Heart left ventricle (tissue), 16 donors: ENCODE measurements around the gene CHN2. TPM values are rescaled to one million over a fixed set of nuclear protein-coding genes. Genes with fewer than 3 reads are reported as not detected.
A peak's percentile ranks its signal among the peaks of the same experiment; 100 is the strongest.

Experiments used
- ATAC-seq, 4 donors: fragments of 200-7000 bp; cut with Tn5 transposase; one replicate each; pipeline ENCODE4 v1.9.1; 2020 to 2022; ENCODE audit warnings: moderate library complexity in 4 of 4, mild to moderate bottlenecking in 3 of 4, moderate number of reproducible peaks in 1 of 4
- DNase-seq, 5 donors: peaks; one replicate each; pipeline ENCODE4 v3.0.0-alpha.2; 2020
- H3K27ac ChIP-seq, 12 donors: fragments of 200-600 bp; sonication (generic) in 4 of 12; one replicate each; pipeline versions ENCODE4 v1.5.0 to v1.8.0; 2016 to 2022; ENCODE audit warnings: mild to moderate bottlenecking in 2 of 12
- H3K27me3 ChIP-seq, 9 donors: fragments of 200-600 bp; sonication (generic) in 2 of 9; one replicate each; pipeline versions ENCODE4 v1.5.1 to v1.8.0; 2016 to 2022; ENCODE audit warnings: mild to moderate bottlenecking in 3 of 9
- H3K36me3 ChIP-seq, 9 donors: fragments of 200-600 bp; sonication (generic) in 2 of 9; one replicate each; pipeline versions ENCODE4 v1.5.0 to v1.8.0; 2018 to 2022; ENCODE audit warnings: mild to moderate bottlenecking in 2 of 9
- H3K4me1 ChIP-seq, 12 donors: fragments of 200-600 bp; sonication (generic) in 4 of 12; one replicate each; pipeline versions ENCODE4 v1.5.0 to v1.8.0; 2016 to 2022; ENCODE audit warnings: mild to moderate bottlenecking in 3 of 12
- H3K4me3 ChIP-seq, 12 donors: fragments of 200-600 bp; sonication (generic) in 4 of 12; one replicate each; pipeline versions ENCODE4 v1.5.0 to v1.8.0; 2017 to 2022; ENCODE audit warnings: mild to moderate bottlenecking in 9 of 12, moderate library complexity in 4 of 12
- H3K9me3 ChIP-seq, 12 donors: fragments of 200-600 bp; sonication (generic) in 4 of 12; one replicate each; pipeline versions ENCODE4 v1.5.0 to v1.8.0; 2016 to 2022; ENCODE audit warnings: mild to moderate bottlenecking in 1 of 12
- CTCF ChIP-seq, 12 donors: fragments of 200-600 bp; sonication (generic) in 4 of 12; IDR thresholded peaks; one replicate each; pipeline versions ENCODE4 v1.5.0 to v1.8.0; 2018 to 2022; ENCODE audit warnings: antibody characterized with exemption in 12 of 12, mild to moderate bottlenecking in 5 of 12
- POLR2A ChIP-seq, 2 donors: fragments of 450-650 bp; IDR thresholded peaks; one replicate each; pipeline ENCODE4 v1.6.1; 2017; ENCODE audit warnings: antibody characterized with exemption in 2 of 2, mild to moderate bottlenecking in 2 of 2, moderate library complexity in 2 of 2
- WGBS, 4 donors: extraction: QIAGEN DNeasy Blood & Tissue Kit in 2 of 4; methylation state at CpG; one replicate each; pipeline versions ENCODE4 v1.1.5 to v1.1.7; 2013 to 2018; 5-methylcytosine and 5-hydroxymethylcytosine counted together
- intact Hi-C, 10 donors: fragments of 100-400 bp; cut with DNase I; formaldehyde crosslinking; loops; one replicate each; pipeline versions ENCODE4 v1.11.1 to v1.14.2; 2022
- polyA plus RNA-seq, 2 donors: library from polyadenylated mRNA; stranded (reverse); fragments of 200-250 nt; gene quantifications; one replicate each; pipeline ENCODE4 v1.2.3, GENCODE V29; 2013
- total RNA-seq, 9 donors: library from RNA; depleted of rRNA in 2 of 9; stranded (reverse); fragments of >200 nt in 2 of 9; fragmentation: NEBNext Ultra II Directional in 3 of 9; extraction: Animal tissue kit (Norgen Biotek cat#: 25700) in 3 of 9; gene quantifications; one replicate each; pipeline versions ENCODE4 v1.1.0 to v1.2.4, GENCODE V29; 2016 to 2023
- donor health status: ischemic (EF 13 %, LVEDD 7.1; RV severe dilation, severe dysfunction).
- donor health status: healthy with polysubstance abuse.
- donor health status: DM: no; HTN: yes; CAD: no.
- donor health status: DM: no; HTN: no; CAD: no.
- donor health status: ischemic (EF 25% LVEDD 6.9; RV normal size, moderate dysfunction).
- donor health status: ischemic (EF 25% LVEDD 5.7; RV mildly dilated, moderate dysfunction).
- donor health status: healthy.
- donor health status: DM: yes; HTN: yes; CAD: no.
- donor health status: ischemic (EF 35%, LVEDD 5.7; RV mildly dilated, moderate dysfunction).
- donor health status: nonischemic (EF 11% LVEDD 7.7; RV severe dilation, severe dysfunction).
- donor health status: DM: yes; HTN: yes; CAD: no.
- donor health status: PGD.
- donor health status: ischemic (EF 29% LVEDD 5.4; RV normal size, mild dysfunction).
- donor health status: nonischemic (EF 23%, LVEDD 6.1; RV moderate dilation, normal function).

CHN2 gene
- total and polyA plus RNA-seq, 11 donors = 11.2 to 54.4 (median 33.6) TPM

- H3K4me3 ChIP-seq = no peak overlapping the region
- WGBS, 4 donors = 76 to 82% (median 81%) methylated on average over 9 of the region's 9 CpGs
- H3K4me1 ChIP-seq = peaks cover 0 to 17% (median 2%) of the 10 kb centered on the region in 12 donors
- H3K36me3 ChIP-seq = peaks cover 0 to 5% (median 0%) of the 10 kb centered on the region in 9 donors
- H3K9me3 ChIP-seq = no peaks in the 10 kb centered on the region
- no peak overlapping the region for H3K27ac ChIP-seq
- intact Hi-C loops = loop anchor here in 8 of 10 donors (2.0 to 10.0 kb wide), 6 partner anchors 101 to 421 kb away; partner anchors contain the start of gene CHN2 (in 5 of the 8)
- ATAC-seq = peak in 3 of 4 donors; percentile 73 to 80 (median 79)
- DNase-seq = peak in 4 of 5 donors; percentile 18 to 44 (median 38)
- H3K27me3 ChIP-seq = no peaks in the 10 kb centered on the region
- TF ChIP-seq CTCF (IDR thresholded peaks at IDR 0.05) = peak; percentile 22 to 65 (median 50)
- no peak for TF ChIP-seq POLR2A (IDR thresholded peaks at IDR 0.05)
Observed at GRCh38 chr7:29345590-29345989, 151.0 kb downstream of the CHN2 start.

GRCh38 chr7:29346231-29346978, 151.8 kb downstream of the CHN2 start:
- Histone ChIP-seq H3K4me3 (no peak overlapping the region), H3K36me3 (peaks cover 0 to 5% (median 0%) of the 10 kb centered on the region in 9 donors), H3K27me3 (no peaks in the 10 kb centered on the region), H3K27ac (no peak overlapping the region), H3K9me3 (no peaks in the 10 kb centered on the region), H3K4me1 (peaks cover 0 to 17% (median 2%) of the 10 kb centered on the region in 12 donors)
- intact Hi-C loops = loop anchor here in 8 of 10 donors (2.0 to 10.0 kb wide), 6 partner anchors 102 to 422 kb away; partner anchors contain the start of gene CHN2 (in 5 of the 8)
- TF ChIP-seq CTCF (IDR thresholded peaks at IDR 0.05) = no peak
- no peak for TF ChIP-seq POLR2A (IDR thresholded peaks at IDR 0.05)
- 80 to 88% (median 85%) methylated on average over 8 of the region's 8 CpGs for WGBS, 4 donors
- no peak for DNase-seq
- no peak for ATAC-seq

GRCh38 chr7:29349362-29349761, 154.8 kb downstream of the CHN2 start:
- Histone ChIP-seq H3K4me3 (no peak overlapping the region), H3K27me3 (no peaks in the 10 kb centered on the region), H3K27ac (no peak overlapping the region), H3K9me3 (no peaks in the 10 kb centered on the region), H3K4me1 (peaks cover 0 to 6% (median 0%) of the 10 kb centered on the region in 12 donors), H3K36me3 (peaks cover 0 to 5% (median 0%) of the 10 kb centered on the region in 9 donors)
- intact Hi-C loops = loop anchor here in 7 of 10 donors (5.0 to 10.0 kb wide), 5 partner anchors 105 to 425 kb away; partner anchors contain the start of gene CHN2 (in 5 of the 7)
- TF ChIP-seq POLR2A (IDR thresholded peaks at IDR 0.05) (no peak), CTCF (IDR thresholded peaks at IDR 0.05) (no peak)
- DNase-seq = no peak
- WGBS, 4 donors = 72 to 86% (median 83%) methylated on average over 4 of the region's 4 CpGs
- no peak for ATAC-seq

- ATAC-seq = no peak
- H3K9me3 ChIP-seq = no peaks in the 10 kb centered on the region
- DNase-seq = no peak
- peaks cover 0 to 5% (median 0%) of the 10 kb centered on the region in 9 donors for H3K36me3 ChIP-seq
- 91 to 97% (median 95%) methylated on average over 3 of the region's 3 CpGs for WGBS, 4 donors
- H3K27ac ChIP-seq = no peak overlapping the region
- TF ChIP-seq CTCF (IDR thresholded peaks at IDR 0.05) (no peak), POLR2A (IDR thresholded peaks at IDR 0.05) (no peak)
- intact Hi-C loops = no loop called here
- no peaks in the 10 kb centered on the region for H3K27me3 ChIP-seq
- peaks cover 0 to 6% (median 0%) of the 10 kb centered on the region in 12 donors for H3K4me1 ChIP-seq
- no peak overlapping the region for H3K4me3 ChIP-seq
Observed at GRCh38 chr7:29350351-29350750, 155.8 kb downstream of the CHN2 start.
